Measurements from ENCODE around the gene ZNF319.

Gene ZNF319

GRCh38 chr16:57970970-57971369, 29.5 kb downstream of the ZNF319 start, which contains the start of gene CNGB1:
Gene CNGB1, minus strand, starts transcription at chr16:57971128. Its CDS starts 3,842 bp downstream, at chr16:57967286.
- no peak for DNase-seq

DNA sequence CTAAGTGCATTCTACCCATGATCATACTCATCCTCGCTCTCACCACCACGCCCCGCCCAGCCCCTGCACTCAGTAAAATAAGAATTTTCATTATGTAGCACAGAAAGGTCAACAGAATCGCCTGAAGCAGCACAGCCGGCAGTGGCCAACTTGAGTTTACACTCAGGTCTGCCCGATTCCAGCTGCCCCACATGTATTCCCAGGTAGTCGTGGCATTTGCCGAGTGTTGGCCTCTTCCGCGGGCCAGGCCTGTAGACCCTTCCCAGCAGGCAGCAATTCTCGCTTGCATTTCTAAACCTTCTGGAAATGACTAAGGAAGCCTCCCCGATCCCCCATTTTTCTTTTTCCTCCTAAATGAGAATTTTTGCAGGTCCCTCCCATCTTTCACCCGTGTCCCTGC, 30.2 kb downstream of the ZNF319 start:
- DNase-seq = no peak

- no peak for DNase-seq
These were observed 30.9 kb downstream of the ZNF319 start for GRCh38 chr16:57969451-57970123.

DNA sequence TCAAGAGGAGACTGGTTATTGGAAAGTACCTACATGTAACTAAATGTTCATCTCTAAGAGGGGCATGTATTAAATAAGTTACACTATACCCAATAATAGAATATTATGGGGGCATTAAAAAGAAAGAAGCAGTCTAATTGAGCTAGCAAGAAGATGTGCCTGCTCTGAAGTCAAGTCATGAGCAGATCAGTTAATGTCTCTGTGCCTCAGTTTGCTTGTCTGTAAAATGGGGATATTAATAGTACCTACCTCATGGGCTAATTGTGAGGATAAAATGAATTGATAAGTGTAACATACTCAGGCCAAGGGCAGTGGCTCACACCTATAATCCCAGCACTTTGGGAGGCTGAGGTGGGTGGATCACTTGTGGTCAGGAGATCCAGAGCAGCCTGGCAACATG, 32.6 kb downstream of the ZNF319 start:
- DNase-seq = no peak

- DNase-seq = no peak
These were observed 33.5 kb downstream of the ZNF319 start for GRCh38 chr16:57966986-57967385.

- DNase-seq = no peak
These were observed 34.2 kb downstream of the ZNF319 start for GRCh38 chr16:57966204-57966771.

DNA sequence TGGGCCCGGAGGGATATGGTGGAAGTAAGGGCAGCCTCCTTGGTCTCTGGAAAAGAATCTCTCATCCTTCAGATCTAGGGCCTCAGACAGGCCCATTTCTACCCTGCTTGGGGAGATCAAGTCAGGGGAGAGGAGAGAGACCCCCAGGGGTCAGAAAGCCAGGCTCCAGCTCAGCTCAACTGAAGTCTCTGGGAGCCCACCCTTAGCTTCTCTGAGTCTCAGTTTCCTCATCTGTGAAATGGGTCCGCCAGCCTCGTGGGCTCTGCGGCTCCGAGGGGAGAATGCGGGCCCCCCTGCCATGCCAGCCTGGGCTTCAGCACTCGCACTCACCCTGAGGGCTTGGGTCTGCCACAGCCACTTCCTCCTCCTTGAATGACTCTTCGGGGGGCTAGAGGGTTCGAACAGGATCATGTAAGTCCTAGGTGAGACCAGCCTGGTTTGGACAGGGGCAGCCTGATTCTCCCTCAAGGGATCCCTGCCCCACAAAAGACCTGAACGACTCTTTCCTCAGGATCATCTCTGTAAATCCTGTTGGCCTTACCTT, 36.2 kb downstream of the ZNF319 start:
- DNase-seq = no peak

DNA sequence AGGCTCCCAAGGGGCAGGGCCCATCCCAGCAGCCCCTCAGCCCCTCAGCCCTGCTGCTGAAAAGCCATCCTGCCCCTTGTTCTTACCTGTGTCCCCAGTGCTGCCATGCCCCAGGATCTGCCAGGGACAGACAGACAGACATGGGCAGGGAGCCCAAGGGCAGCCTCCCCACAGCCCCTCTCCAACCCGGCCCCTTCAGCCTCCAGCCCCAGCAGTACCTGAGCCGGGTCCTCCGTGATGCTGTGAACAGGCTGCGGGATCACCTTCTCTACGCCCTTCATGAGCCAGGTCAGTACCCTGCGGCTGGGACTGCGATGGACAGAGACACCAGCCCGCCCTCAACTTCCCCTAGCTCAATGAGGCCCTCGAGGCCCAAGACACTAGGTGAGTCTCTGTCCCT, 37.7 kb downstream of the ZNF319 start:
- DNase-seq = no peak

DNA sequence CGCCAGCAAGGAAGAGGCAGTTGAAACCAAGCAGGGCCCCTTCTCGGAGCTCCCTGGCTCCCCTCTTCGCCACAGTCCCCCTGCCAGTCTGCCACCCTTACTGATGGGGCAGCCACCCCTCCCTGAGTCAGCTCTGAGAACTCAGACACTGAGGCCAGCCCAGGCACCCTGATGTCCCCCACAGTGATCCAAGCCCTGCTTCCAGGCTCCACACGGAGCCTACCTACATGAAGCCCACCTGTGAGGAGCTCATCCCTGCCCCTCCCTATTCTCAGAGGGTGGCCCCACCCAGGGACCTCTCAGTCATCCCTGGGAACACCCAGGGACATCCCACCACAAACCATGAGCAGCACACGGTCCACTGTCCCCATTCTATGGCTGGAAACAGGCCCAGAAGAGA, 38.4 kb downstream of the ZNF319 start:
- no peak for DNase-seq

- no peak for DNase-seq
These were observed 38.9 kb downstream of the ZNF319 start for GRCh38 chr16:57961538-57961937.

DNA sequence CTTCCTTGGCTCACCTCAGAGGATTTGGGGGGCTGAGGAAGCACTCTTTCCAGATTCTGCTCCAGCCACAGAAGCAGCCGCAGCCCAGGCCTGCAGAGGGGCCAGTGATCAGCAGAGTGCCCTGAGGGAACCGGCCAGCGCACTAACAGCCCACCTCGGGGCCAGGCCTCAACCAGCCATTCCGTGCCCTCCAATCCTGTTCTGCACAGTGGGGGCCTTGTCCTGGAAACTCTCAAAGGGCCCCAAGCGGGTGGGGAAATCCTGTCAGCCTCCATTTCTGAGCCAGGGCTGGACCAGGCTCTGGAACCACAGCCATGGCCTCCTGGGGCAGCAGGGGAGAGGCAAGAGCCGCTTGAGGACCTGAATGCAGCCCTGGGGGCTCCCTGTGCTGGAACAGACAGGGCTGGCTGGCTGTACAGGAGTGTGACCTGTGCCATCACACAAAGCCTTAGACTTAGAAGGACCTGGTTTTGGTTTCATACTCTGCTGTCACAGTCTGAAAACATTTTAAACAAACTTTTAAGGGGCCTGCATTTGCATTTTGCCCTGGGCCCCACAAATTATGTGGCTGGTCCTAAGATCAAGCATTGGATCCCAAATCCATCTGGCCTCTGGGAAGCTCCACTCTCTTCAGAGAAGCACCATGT, 39.5 kb downstream of the ZNF319 start:
- no peak for DNase-seq

GRCh38 chr16:57960310-57960709, 40.2 kb downstream of the ZNF319 start:
- DNase-seq = no peak

DNA sequence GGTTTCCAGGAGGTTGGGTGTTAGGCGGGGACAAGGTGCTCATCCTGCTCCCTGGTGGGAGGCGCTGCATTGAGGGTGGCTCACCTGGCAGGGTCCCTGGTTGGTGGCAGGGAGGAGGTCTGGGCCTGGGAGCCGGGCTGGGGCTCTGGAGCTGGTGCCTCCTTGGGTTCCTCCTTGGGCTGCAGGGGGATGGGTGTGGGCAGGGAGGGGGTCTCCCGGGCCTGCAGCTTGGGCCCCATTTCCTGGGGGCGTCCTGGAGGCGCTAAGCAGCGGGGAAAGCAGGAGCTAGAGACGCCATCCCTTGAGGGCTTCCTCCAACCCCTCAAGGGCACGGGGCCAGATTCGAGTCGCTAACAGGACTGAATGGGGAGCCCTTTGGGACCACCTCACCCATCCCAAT, 40.7 kb downstream of the ZNF319 start:
- no peak for DNase-seq

- DNase-seq = no peak
These were observed 41.4 kb downstream of the ZNF319 start for GRCh38 chr16:57959121-57959520.

- DNase-seq = no peak
These were observed 41.9 kb downstream of the ZNF319 start for GRCh38 chr16:57958544-57958943.

DNA sequence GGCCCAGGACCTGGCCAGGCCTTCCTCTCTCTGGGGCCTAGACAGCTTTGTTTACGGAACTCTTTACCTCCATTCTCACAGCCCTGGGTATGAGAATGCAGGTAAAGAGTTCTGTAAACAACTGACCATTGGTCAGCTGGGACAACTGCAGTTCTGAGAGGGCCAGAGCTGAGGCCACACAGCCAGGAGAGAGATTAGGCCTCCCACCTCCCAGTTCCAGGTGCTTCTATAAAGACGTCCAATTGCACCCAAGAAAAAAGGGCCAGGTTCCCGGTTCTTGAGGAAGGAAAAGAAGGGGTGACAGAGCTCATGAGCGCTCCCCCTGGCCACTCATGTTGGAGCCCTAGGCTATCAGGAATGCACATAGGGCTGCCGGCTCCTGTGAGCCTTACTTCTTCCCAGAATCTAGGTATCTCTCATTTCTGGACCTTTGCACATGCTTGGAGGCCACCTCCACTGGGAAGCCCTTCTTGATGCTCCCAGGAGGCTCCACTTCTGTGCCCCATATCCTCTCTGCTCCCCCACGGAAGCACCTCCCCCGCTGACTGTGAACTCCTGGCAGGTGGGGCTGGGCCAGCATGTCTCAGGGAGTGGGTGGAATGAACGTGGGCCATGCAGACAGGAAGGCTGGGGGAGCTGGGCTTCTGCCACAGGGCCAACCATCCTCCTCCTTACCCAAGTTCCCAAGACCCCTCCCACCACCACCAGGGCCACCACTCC, 42.6 kb downstream of the ZNF319 start:
- DNase-seq = no peak

- no peak for DNase-seq
These were observed 43.4 kb downstream of the ZNF319 start for GRCh38 chr16:57956924-57957672.

DNA sequence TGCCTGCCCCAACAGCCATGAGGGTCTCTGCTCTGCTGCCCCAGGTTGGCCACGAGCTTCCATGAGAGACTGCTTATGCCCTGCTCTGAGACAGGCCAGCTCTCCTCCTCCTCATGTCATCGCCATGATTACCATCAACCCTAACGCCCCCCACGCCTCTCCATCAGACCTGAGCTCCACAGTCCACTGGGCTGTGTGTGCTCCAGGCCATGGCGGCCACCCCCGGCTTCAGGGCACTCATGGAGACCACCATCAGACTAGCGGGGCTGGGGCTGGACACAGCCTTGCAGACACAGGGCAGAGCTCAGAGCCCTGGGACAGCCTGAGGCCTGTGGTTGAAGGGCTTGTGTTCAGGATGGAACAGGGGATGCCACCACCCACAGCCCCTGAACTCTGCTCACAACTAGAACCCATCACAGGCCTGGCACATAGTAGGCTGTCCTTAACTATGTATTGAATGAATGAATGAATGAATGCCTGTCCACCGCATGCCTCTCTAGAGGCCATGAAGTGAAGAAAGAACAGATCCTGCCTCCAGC, 44.1 kb downstream of the ZNF319 start:
- DNase-seq = no peak

- no peak for DNase-seq
These were observed 44.8 kb downstream of the ZNF319 start for GRCh38 chr16:57955572-57956188.

- DNase-seq = no peak
These were observed 46.6 kb downstream of the ZNF319 start for GRCh38 chr16:57953857-57954256.

DNA sequence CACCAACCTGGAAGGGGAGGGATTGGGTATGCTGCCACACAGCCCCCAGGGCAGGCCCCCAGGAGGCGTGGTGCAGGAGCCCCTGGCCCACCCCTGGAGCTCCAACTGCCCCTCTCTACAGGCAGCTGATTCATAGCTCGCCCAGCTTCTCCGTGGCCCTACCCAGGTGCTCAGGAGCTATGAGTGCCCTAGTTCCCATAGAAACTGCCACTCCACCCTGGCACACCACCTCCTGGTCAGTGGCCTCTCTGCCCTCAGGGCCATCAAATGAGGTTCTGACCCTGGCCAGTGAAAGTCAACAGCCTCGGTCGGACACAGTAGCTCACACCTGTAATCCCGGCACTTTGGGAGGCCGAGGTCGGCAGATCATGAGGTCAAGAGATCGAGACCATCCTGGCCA, 47.6 kb downstream of the ZNF319 start:
- DNase-seq = no peak

Measured in activated gamma-delta T cell (primary cell).